Kidney epithelial cell (primary cell): ENCODE measurements around the gene UBXN10. TPM values are rescaled to one million over a fixed set of nuclear protein-coding genes. Genes with fewer than 3 reads are reported as not detected.

Source experiments
- DNase-seq: peaks from one replicate; pipeline ENCODE4 v3.0.0-alpha.2; 2010; ENCODE audit warnings: low read depth
- H3K27me3 ChIP-seq: 2 replicates; pipeline ENCODE4 v1.6.0; 2011; ENCODE audit warnings: low read length; ENCODE audit not compliant: control insufficient read depth, insufficient read depth
- H3K36me3 ChIP-seq: 2 replicates; pipeline ENCODE4 v1.5.1; 2011; ENCODE audit warnings: low read length; ENCODE audit not compliant: control insufficient read depth, insufficient read depth
- H3K4me3 ChIP-seq: 2 replicates; pipeline ENCODE4 v1.5.1; 2011; ENCODE audit warnings: low read depth, mild to moderate bottlenecking, control low read depth, low read length
- total RNA-seq: library from RNA; depleted of rRNA; stranded (reverse); fragments of >200 nt; gene quantifications from 2 replicates; pipeline ENCODE4 v1.2.3, GENCODE V29; 2015
- TF ChIP-seq, protein P1 (sequence below): IDR thresholded peaks from 2 replicates; pipeline ENCODE4 v1.5.1; 2011; ENCODE audit warnings: mild to moderate bottlenecking, moderate library complexity, low read length, control low read depth, inconsistent platforms; ENCODE audit not compliant: insufficient read depth, poor library complexity, severe bottlenecking

The UBXN10 gene
- total RNA-seq, 1 donor from 2014 or later, result 1.6 TPM

- H3K36me3 ChIP-seq, result no peaks in the 10 kb centered on the region
- no peak overlapping the region for H3K4me3 ChIP-seq
- peaks cover 9% of the 10 kb centered on the region for H3K27me3 ChIP-seq
- TF ChIP-seq, protein P1, sequence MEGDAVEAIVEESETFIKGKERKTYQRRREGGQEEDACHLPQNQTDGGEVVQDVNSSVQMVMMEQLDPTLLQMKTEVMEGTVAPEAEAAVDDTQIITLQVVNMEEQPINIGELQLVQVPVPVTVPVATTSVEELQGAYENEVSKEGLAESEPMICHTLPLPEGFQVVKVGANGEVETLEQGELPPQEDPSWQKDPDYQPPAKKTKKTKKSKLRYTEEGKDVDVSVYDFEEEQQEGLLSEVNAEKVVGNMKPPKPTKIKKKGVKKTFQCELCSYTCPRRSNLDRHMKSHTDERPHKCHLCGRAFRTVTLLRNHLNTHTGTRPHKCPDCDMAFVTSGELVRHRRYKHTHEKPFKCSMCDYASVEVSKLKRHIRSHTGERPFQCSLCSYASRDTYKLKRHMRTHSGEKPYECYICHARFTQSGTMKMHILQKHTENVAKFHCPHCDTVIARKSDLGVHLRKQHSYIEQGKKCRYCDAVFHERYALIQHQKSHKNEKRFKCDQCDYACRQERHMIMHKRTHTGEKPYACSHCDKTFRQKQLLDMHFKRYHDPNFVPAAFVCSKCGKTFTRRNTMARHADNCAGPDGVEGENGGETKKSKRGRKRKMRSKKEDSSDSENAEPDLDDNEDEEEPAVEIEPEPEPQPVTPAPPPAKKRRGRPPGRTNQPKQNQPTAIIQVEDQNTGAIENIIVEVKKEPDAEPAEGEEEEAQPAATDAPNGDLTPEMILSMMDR, result no peak
- no peak for DNase-seq
Observed at GRCh38 chr1:20183616-20184271, 2.2 kb upstream of the UBXN10 start.

GRCh38 chr1:20184481-20184900, 1.4 kb upstream of the UBXN10 start:
- TF ChIP-seq, protein P1, result no peak
- peaks cover 7% of the 10 kb centered on the region for H3K27me3 ChIP-seq
- no peak for DNase-seq
- H3K4me3 ChIP-seq, result no peak overlapping the region
- no peaks in the 10 kb centered on the region for H3K36me3 ChIP-seq

- Histone ChIP-seq H3K36me3 (no peaks in the 10 kb centered on the region), H3K27me3 (peaks cover 4% of the 10 kb centered on the region), H3K4me3 (no peak overlapping the region)
- TF ChIP-seq, protein P1, result no peak
- DNase-seq, result no peak
Observed at GRCh38 chr1:20184997-20185833, 681 bp upstream of the UBXN10 start.

DNA sequence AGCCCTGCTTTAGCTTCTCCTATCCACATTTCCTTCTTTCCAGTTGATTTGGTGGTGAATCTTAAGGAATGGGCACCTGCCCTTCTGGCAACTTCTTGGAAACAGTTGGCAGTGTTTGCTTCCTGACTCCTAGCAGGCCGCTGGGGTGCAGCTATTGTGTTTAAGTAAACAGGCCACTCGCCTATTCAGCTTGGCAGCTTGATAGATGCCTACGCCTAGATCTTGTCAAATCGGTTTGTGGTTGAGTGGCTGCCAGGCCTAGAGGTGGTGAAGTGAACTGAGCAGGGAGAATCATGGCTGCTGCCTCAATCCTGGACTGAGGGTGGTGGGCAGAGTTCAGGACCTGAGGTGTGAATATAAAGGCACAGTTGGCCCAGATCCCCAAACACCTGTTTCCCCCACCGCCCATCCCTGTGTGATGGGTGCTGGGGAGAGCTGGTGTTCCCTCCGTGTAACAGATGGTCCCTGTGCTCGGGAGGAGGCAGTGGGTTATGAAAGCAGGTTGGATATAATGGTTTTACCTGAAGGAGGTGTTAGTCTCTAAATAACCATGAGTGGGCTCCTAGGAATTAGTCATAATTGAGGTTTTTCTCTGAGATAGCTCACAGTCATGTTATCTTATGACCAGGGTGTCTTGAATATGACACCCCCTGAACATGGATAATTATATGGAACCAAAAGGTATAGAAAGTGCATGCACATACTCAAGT, 1.4 kb downstream of the UBXN10 start:
- Histone ChIP-seq H3K4me3 (no peak overlapping the region), H3K27me3 (peaks cover 6% of the 10 kb centered on the region), H3K36me3 (no peaks in the 10 kb centered on the region)
- no peak for DNase-seq
- TF ChIP-seq, protein P1, result no peak

GRCh38 chr1:20187813-20188454, 2.0 kb downstream of the UBXN10 start:
- Histone ChIP-seq H3K4me3 (no peak overlapping the region), H3K27me3 (peaks cover 6% of the 10 kb centered on the region), H3K36me3 (no peaks in the 10 kb centered on the region)
- DNase-seq, result no peak
- TF ChIP-seq, protein P1, result no peak
